HG02973 (cell line): ENCODE measurements around the gene SCGB2A2.

Experiments
- ATAC-seq: cut with Tn5 transposase; IDR thresholded peaks from one replicate; pipeline ENCODE4 v1.9.1; 2021; ENCODE audit warnings: moderate library complexity; ENCODE audit not compliant: unreplicated experiment

SCGB2A2 gene

GRCh38 chr11:62269654-62270278 is at the start of gene SCGB2A2:
Gene SCGB2A2 (plus strand): TSS chr11:62270158. CDS start chr11:62270217, 59 bp downstream.
- ATAC-seq = no peak

- no peak for ATAC-seq
Measured at GRCh38 chr11:62221498-62221897, 48.5 kb upstream of the SCGB2A2 start.

GRCh38 chr11:62223095-62223494 is 46.9 kb upstream of the SCGB2A2 start:
- ATAC-seq = no peak

GRCh38 chr11:62233730-62234129 is 36.2 kb upstream of the SCGB2A2 start:
- no peak for ATAC-seq

- ATAC-seq = no peak
Measured at GRCh38 chr11:62236187-62236586, 33.8 kb upstream of the SCGB2A2 start.

- no peak for ATAC-seq
Measured at GRCh38 chr11:62237499-62237898, 32.5 kb upstream of the SCGB2A2 start.

GRCh38 chr11:62238151-62238550 is 31.8 kb upstream of the SCGB2A2 start:
- no peak for ATAC-seq

- no peak for ATAC-seq
Measured at GRCh38 chr11:62241095-62241494, 28.9 kb upstream of the SCGB2A2 start.

GRCh38 chr11:62242021-62242420 is 27.9 kb upstream of the SCGB2A2 start, which contains the start of gene SCGB1D2:
Gene SCGB1D2 (plus strand): TSS chr11:62242239. CDS start chr11:62242308, 69 bp downstream.
- ATAC-seq = no peak

- no peak for ATAC-seq
Measured at GRCh38 chr11:62245271-62245753, 24.6 kb upstream of the SCGB2A2 start.

- no peak for ATAC-seq
Measured at GRCh38 chr11:62251698-62252097, 18.3 kb upstream of the SCGB2A2 start.

- ATAC-seq = no peak
Measured at GRCh38 chr11:62253999-62254542, 15.9 kb upstream of the SCGB2A2 start.

- no peak for ATAC-seq
Measured at GRCh38 chr11:62256281-62256680, 13.7 kb upstream of the SCGB2A2 start.

- no peak for ATAC-seq
Measured at GRCh38 chr11:62260261-62260953, 9.6 kb upstream of the SCGB2A2 start.

GRCh38 chr11:62264004-62264403 is 6.0 kb upstream of the SCGB2A2 start:
- no peak for ATAC-seq

- no peak for ATAC-seq
Measured at GRCh38 chr11:62266558-62266957, 3.4 kb upstream of the SCGB2A2 start.

GRCh38 chr11:62267050-62267449 is 2.9 kb upstream of the SCGB2A2 start:
- ATAC-seq = no peak

GRCh38 chr11:62267576-62267975 is 2.4 kb upstream of the SCGB2A2 start:
- no peak for ATAC-seq

- no peak for ATAC-seq
Measured at GRCh38 chr11:62273284-62273683, 3.3 kb downstream of the SCGB2A2 start.

- no peak for ATAC-seq
Measured at GRCh38 chr11:62273789-62274275, 3.9 kb downstream of the SCGB2A2 start.

- ATAC-seq = no peak
Measured at GRCh38 chr11:62280452-62280851, 10.5 kb downstream of the SCGB2A2 start.

- ATAC-seq = no peak
Measured at GRCh38 chr11:62295504-62295903, 25.5 kb downstream of the SCGB2A2 start.
